ENCODE data around the gene IFI16.

DNA sequence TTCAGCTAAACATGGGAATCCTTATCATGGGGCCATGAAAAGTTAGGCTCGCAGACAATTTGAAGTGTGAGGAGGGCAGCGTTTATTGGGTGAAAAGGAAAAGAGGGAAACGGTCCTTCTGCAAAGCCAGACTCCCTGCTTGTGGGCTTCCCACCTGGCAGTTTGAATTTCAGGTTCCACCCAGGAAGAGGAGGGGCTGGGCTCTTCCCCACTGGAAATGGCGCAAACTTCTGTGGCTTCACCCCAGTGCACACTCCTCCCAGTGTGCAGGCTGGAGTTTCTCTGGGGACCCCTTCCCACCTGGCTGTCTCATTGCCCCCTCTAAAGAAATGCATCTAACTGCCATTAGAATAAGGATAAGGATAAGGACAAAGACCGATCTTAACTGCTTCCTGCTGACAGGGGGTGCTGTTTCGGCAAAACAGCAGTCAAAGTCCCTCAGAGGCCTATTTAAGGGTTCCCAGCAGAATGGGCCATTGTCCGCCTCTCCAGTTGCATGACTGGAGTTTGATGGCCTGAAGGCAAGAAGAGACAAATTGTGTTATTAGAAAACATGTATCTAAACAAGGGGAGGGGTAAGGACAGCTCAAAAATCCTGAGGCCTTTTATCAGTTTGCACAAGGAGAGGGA, 46.5 kb downstream of the IFI16 start:
- TF ChIP-seq, protein P1, sequence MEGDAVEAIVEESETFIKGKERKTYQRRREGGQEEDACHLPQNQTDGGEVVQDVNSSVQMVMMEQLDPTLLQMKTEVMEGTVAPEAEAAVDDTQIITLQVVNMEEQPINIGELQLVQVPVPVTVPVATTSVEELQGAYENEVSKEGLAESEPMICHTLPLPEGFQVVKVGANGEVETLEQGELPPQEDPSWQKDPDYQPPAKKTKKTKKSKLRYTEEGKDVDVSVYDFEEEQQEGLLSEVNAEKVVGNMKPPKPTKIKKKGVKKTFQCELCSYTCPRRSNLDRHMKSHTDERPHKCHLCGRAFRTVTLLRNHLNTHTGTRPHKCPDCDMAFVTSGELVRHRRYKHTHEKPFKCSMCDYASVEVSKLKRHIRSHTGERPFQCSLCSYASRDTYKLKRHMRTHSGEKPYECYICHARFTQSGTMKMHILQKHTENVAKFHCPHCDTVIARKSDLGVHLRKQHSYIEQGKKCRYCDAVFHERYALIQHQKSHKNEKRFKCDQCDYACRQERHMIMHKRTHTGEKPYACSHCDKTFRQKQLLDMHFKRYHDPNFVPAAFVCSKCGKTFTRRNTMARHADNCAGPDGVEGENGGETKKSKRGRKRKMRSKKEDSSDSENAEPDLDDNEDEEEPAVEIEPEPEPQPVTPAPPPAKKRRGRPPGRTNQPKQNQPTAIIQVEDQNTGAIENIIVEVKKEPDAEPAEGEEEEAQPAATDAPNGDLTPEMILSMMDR (conservative IDR thresholded peaks at IDR 0.05; ENCODE audit: low read length), result peak; percentile 70
- no peak for TF ChIP-seq EZH2phosphoT487 (IDR thresholded peaks at IDR 0.05; ENCODE audit: borderline replicate concordance, low read depth, low read length)

Data from OCI-LY7 (cell line).